Stimulated activated CD8-positive, alpha-beta memory T cell treated with anti-CD3 and anti-CD28 coated beads, Interleukin-15, amount 100 ng/mL, for 48 hours (primary cell): ENCODE measurements around the gene PRRT2.
A peak's percentile ranks its signal among the peaks of the same experiment; 100 is the strongest.

Experiments used
- DNase-seq, 2 donors: peaks; one replicate each; pipeline ENCODE4 v3.0.0-alpha.2; 2020; ENCODE audit warnings: low read depth in 2 of 2

The PRRT2 gene

GRCh38 chr16:29811170-29811895 is 660 bp upstream of the PRRT2 start:
- DNase-seq = peak; percentile 76 to 83

- no peak for DNase-seq
Observed at GRCh38 chr16:29812754-29813643, 1.0 kb downstream of the PRRT2 start.

GRCh38 chr16:29813644-29814562 is 1.9 kb downstream of the PRRT2 start:
- DNase-seq = no peak

GRCh38 chr16:29814592-29814991 is 2.6 kb downstream of the PRRT2 start:
- no peak for DNase-seq

- DNase-seq = no peak
Observed at GRCh38 chr16:29815032-29815721, 3.2 kb downstream of the PRRT2 start.

GRCh38 chr16:29815793-29816693 is 4.0 kb downstream of the PRRT2 start, which contains the start of gene PAGR1:
Gene PAGR1 (plus strand): TSS chr16:29816152. CDS start chr16:29816526, 374 bp downstream.
- peak; percentile 97 to 99 for DNase-seq

GRCh38 chr16:29816694-29817441 is 4.9 kb downstream of the PRRT2 start:
- peak in 1 of 2 donors; percentile 68 for DNase-seq

- DNase-seq = no peak
Observed at GRCh38 chr16:29818082-29818481, 6.1 kb downstream of the PRRT2 start.

GRCh38 chr16:29819506-29819905 is 7.5 kb downstream of the PRRT2 start:
- no peak for DNase-seq

GRCh38 chr16:29820271-29820701 is 8.3 kb downstream of the PRRT2 start, which contains the start of gene MVP:
Gene MVP (plus strand): TSS chr16:29820462. CDS start chr16:29830550, 10,088 bp downstream.
- peak in 1 of 2 donors; percentile 44 for DNase-seq

GRCh38 chr16:29820730-29821642 is 9.0 kb downstream of the PRRT2 start:
- DNase-seq = peak in 1 of 2 donors; percentile 38

- no peak for DNase-seq
Observed at GRCh38 chr16:29821643-29822115, 9.7 kb downstream of the PRRT2 start.

GRCh38 chr16:29824589-29825144 is 12.7 kb downstream of the PRRT2 start:
- DNase-seq = no peak

GRCh38 chr16:29825145-29826044 is 13.4 kb downstream of the PRRT2 start:
- DNase-seq = peak in 1 of 2 donors; percentile 33

GRCh38 chr16:29826342-29826695 is 14.3 kb downstream of the PRRT2 start:
- DNase-seq = no peak

- no peak for DNase-seq
Observed at GRCh38 chr16:29830774-29831173, 18.8 kb downstream of the PRRT2 start.

GRCh38 chr16:29831490-29831889 is 19.5 kb downstream of the PRRT2 start:
- DNase-seq = no peak
